HG02763 (cell line): ENCODE measurements around the gene RAD9A.

Experiments
- ATAC-seq: cut with Tn5 transposase; IDR thresholded peaks from one replicate; pipeline ENCODE4 v1.9.1; 2021; ENCODE audit warnings: mild to moderate bottlenecking, moderate library complexity; ENCODE audit not compliant: unreplicated experiment

RAD9A gene

GRCh38 chr11:67373648-67374570 lies 17.9 kb upstream of the RAD9A start:
- ATAC-seq = no peak

GRCh38 chr11:67374571-67375281 lies 17.1 kb upstream of the RAD9A start:
- ATAC-seq = no peak

- no peak for ATAC-seq
Measured at GRCh38 chr11:67375320-67376055, 16.3 kb upstream of the RAD9A start.

- no peak for ATAC-seq
Measured at GRCh38 chr11:67376063-67376820, 15.5 kb upstream of the RAD9A start.

GRCh38 chr11:67376873-67377808 lies 14.6 kb upstream of the RAD9A start:
- ATAC-seq = no peak

GRCh38 chr11:67378544-67378943 lies 13.2 kb upstream of the RAD9A start:
- ATAC-seq = no peak

GRCh38 chr11:67379061-67380058 lies 12.4 kb upstream of the RAD9A start:
- ATAC-seq = no peak

GRCh38 chr11:67381244-67381972 lies 10.4 kb upstream of the RAD9A start:
- ATAC-seq = no peak

- ATAC-seq = no peak
Measured at GRCh38 chr11:67382276-67383136, 9.3 kb upstream of the RAD9A start.

GRCh38 chr11:67384851-67385366 lies 6.9 kb upstream of the RAD9A start:
- no peak for ATAC-seq

- no peak for ATAC-seq
Measured at GRCh38 chr11:67387069-67387468, 4.7 kb upstream of the RAD9A start.

- no peak for ATAC-seq
Measured at GRCh38 chr11:67387518-67387917, 4.3 kb upstream of the RAD9A start.

GRCh38 chr11:67389477-67389876 lies 2.3 kb upstream of the RAD9A start:
- no peak for ATAC-seq

GRCh38 chr11:67390947-67391303 lies 861 bp upstream of the RAD9A start:
- ATAC-seq = no peak

- ATAC-seq = no peak
Measured at GRCh38 chr11:67392183-67392715, 463 bp downstream of the RAD9A start.

GRCh38 chr11:67393437-67393836 lies 1.7 kb downstream of the RAD9A start:
- ATAC-seq = no peak
